Measurements from ENCODE around the gene PTPN14.
"Not testable (repeated sequence)": the region's sequence is repeated elsewhere in the genome, so short reads cannot be mapped to it uniquely, and the experiment has no call there.

The PTPN14 gene

DNA sequence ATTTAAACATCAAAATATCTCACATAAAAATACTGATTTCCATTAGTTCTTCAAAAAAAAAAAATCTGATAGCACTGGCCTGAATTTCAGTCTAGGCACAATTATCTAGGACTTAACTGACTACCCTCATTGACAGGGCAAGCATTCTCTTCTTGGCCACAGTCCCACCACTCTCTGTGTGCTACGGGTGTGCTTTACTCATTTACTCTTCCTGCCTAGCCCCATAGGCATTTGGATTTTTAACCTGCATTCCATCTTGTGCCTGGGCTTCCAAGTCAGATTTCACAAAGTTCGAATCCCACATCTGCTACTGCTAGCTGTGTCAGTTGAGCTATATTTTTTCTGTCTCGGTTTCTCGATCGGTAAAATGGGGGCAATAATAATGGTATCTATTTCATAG lies 38.0 kb downstream of the PTPN14 start:
- no peak for DNase-seq (ENCODE audit: low read depth in 4 of 4, low spot score in 1 of 4)

DNA sequence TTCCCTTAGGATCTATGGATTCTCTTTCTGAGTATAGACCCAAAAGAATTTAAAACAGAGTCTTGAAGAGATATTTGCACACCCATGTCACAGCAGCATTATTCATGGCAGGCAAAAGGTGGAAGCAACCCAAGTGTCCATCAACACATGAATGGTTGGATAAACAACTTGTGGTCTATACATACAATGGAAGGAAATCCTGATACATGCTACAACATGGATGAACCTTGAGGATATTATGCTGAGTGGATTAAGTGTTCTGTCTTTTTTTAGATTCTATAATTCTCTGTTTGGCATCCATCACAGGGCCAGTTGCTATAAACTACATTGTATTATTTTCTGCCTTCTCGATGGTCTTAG lies 39.8 kb downstream of the PTPN14 start:
- no peak for DNase-seq (ENCODE audit: low read depth in 4 of 4, low spot score in 1 of 4)

DNA sequence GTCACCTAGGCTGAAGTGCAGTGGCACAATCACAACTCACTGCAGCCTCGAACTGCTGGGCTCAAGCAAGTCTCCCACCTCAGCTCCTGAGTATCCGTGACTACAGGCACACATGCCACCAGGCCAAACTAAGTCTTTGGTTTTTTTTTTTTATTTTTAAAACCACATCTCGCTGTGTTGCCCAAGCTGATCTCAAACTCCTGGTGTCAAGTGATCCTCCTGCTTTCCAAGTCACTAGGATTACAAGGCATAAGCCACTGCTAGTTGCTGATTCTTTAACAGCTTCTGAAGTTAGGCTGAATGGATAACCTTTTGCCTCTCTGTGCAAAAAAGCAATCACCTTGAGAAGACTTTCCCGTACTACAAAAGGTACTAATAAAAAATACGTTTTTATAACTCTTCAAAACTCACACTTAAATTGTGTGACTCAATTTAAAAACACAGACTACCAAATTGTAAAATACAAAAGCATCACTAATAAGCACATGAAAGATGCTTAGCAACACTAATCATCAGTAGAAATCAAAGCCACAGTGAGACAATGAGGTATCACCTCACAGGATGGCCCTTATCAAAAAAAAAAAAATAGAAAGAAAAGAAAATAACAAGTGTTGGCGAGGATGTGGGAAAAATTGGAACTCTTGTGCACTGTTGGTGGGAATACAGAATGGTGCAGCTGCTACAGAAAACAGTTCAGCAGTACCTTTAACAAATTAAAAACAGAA lies 40.3 kb downstream of the PTPN14 start:
- no peak for DNase-seq (ENCODE audit: low read depth in 4 of 4, low spot score in 1 of 4)

DNA sequence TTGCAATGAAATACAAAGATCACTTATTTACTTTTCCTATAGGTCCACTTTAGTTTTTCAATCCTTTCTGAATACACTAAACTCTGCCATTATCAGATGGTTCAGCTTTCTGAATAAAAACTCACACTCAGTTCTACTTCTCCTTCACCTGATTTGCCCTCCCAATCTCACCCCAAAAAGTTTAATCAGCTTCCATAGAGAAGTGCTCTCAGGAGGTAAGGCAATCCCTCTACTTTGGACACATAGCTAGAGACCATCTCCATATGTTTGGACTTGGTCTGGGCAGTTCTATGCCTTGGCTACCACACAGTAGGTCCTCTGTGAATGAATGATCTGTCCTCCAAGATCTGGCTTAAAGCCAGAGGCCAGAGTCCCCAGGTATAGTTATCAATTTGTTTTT lies 40.9 kb downstream of the PTPN14 start:
- DNase-seq (ENCODE audit: low read depth in 4 of 4, low spot score in 1 of 4) = no peak

DNA sequence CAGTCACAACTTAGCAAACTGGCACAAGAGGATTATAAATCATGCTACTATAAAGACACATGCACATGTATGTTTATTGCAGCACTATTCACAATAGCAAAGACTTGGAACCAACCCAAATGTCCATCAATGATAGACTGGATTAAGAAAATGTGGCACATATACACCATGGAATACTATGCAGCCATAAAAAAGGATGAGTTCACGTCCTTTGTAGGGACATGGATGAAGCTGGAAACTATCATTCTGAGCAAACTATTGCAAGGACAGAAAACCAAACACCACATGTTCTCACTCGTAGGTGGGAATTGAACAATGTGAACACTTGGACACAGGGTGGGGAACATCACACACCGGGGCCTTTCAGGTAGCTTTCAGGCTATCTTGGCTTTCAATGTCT lies 41.8 kb downstream of the PTPN14 start:
- not testable (repeated sequence) for DNase-seq (ENCODE audit: low read depth in 4 of 4, low spot score in 1 of 4)

DNA sequence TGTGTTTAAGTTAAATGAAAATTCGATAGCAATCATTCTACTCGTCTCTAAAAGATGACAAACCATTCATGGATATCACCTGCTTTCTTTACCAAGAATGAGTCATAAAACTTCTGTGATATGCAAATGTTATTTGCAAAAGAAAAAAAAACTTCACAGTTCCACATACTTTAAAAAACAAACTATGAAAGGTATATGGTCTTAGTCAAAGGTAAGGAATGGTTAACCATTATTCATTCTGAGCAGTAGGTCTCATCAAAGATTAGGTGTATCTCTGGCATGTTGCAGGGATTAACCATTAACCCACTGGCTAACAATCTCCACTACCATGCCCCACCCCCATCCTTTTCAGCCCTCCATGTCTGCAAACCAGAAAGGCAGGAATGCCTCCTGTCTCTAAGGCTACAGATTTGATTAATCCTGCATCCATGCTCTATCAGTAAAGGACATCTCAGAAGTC lies 44.4 kb downstream of the PTPN14 start:
- no peak for DNase-seq (ENCODE audit: low read depth in 4 of 4, low spot score in 1 of 4)

DNA sequence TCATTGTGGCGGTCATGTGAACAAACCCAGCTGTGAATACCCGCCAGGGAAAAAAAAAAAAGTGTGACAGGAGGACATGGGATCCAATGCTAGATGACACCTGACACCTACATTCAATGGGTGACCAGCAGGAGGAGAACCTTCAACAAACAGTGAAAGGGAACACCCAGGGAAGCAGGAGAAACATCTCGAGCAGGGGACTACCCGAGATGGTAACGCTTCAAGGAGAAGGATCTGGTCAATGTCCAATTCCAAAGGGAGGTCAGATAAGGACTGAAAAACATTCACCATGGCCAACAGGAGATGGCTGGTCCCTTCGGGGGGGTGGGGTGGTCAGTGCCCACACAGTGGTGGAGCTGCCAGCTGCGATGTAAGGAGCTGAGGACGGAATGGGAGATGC lies 46.3 kb downstream of the PTPN14 start:
- DNase-seq (ENCODE audit: low read depth in 4 of 4, low spot score in 1 of 4) = no peak

DNA sequence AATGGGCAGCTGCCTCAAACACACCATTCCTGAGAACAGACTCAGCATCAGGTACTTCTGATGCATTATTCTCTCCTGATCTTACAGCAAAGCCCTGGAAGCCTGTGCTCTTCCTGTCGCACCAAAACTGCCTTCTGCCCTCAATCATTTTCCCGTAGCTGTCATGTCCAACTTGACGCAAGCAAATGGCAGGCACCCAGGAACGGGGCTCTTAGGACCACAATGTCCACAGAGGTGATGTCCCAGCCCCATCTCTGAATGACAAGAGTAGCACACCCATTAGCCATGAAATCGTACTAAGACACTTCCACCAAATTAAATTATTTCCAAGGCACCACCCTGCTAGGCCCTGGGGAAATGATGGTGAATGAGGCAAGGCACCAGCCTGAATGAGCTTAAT lies 47.1 kb downstream of the PTPN14 start:
- DNase-seq (ENCODE audit: low read depth in 4 of 4, low spot score in 1 of 4) = no peak

DNA sequence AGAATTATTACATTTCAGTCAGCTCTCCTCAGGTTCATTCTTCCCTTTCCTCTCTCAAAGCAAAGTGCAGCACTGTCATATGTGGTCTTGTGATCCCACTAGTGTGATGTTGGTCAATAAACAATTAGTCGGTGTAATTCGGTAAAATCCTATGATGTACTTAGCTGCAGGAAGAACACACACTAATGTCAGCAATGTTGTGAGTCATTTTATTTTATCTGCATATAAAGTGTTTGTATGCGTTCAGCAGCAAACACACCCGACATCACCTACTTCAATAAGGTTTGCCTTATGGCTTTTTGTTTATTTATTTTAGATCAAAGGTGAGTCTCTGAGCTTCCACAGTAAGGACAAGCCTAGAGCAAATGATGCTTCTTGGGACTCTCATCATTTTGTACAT lies 47.8 kb downstream of the PTPN14 start:
- DNase-seq (ENCODE audit: low read depth in 4 of 4, low spot score in 1 of 4) = no peak

DNA sequence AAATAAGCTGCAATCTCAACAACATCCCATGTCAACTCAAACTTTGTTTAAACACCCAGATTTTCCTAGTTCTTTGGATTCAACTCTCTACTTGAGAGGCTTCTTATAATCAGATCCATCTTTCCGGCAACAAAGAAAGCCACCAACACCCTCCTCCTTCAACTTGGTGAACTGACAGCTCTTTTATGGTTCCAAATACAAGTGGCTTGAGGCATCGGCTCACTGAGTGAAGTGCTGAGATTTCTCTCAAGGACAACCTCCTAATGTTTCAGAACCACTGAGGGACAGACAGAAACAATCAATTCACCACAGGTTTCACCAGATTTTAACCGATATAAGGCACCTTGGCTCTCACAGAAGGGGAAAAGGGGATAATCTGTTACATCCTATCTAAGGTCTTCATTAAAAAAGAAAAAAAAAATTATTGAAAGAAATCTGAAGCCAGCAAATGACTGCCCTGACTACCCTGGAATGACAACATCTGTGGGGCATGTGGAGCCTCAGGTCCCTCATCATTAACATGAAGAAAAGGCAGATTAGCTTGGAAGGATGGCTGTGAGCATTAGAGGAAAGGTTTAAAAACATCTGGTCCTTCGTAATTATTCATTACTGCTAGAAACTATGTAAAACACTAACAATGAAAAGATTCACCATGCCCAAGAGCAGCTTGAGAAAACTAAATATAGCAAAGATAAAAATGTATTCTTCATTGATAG lies 50.9 kb downstream of the PTPN14 start:
- no peak for DNase-seq (ENCODE audit: low read depth in 4 of 4, low spot score in 1 of 4)

DNA sequence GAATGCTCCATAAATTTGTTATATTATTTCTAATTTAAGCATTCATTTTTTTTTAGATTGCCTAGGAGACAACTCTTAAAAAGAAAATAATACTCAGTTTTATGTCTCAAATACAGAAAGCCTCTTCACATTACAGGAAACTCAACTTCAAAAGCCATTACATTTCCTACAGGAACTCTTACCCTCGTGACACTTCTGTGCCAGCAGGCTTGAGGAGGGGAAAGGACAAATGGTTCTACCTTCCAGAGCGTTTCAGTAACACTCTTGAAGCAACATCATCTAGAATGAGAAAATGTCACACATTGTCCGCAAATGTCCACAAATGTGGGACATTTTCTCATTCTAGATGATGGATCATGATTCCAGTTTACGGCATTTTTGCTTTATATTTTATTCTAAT lies 51.7 kb downstream of the PTPN14 start:
- no peak for DNase-seq (ENCODE audit: low read depth in 4 of 4, low spot score in 1 of 4)

DNA sequence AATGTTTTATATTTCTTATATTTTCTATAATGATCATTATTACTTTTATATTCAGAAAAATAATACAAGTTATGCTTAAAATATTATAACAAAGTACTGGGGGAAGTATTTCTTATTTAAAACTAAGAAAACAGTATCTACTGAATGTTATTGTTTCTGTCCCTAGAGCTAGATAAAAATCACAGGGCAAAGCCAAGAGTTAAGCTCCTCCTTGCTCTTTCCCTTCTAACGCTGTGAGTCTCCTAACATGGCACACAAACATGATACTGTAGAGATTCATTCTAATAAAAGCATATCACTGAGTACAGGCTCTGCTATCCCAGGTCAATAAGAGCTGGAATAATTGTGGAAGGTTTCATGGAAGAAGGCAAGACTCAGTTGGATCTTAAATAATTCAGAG lies 53.4 kb downstream of the PTPN14 start:
- DNase-seq (ENCODE audit: low read depth in 4 of 4, low spot score in 1 of 4) = no peak

DNA sequence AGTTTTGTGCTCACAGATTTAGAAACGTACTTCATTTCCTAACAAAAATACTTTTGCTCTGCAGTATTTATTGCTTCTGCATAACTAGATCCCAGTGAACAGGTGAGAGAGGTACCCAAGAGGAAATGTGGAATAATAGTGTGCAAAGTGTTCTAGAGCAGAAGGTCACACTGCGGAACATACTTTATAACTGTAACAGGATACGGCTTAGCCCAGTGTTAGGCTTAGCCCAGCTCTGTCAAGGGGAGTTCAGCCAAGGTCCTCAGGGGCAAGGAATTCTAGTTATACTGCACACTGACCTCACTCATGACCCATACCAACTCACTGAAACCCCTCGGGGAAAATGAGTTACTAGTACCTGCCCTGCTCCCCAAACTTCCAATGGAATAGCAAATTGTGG lies 55.3 kb downstream of the PTPN14 start:
- no peak for DNase-seq (ENCODE audit: low read depth in 4 of 4, low spot score in 1 of 4)

DNA sequence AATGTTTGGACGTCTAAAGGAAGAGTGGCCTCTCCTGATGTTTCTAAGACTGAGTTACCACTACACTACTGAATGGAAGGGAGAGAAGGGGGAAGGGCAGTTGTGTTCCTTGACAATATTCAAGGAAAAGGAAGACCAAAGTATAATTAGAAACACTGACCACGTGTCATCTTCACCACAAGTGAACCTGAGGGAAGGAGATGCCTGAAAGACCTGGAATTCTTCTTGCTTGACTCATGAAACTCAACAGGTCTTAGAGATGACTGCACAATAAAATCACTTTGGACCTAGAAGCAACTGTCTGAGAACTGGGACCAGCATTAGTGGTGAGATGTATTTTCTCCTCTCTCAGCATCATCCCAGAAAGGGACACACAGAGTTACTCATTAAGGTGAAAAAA lies 56.7 kb downstream of the PTPN14 start:
- no peak for DNase-seq (ENCODE audit: low read depth in 4 of 4, low spot score in 1 of 4)

DNA sequence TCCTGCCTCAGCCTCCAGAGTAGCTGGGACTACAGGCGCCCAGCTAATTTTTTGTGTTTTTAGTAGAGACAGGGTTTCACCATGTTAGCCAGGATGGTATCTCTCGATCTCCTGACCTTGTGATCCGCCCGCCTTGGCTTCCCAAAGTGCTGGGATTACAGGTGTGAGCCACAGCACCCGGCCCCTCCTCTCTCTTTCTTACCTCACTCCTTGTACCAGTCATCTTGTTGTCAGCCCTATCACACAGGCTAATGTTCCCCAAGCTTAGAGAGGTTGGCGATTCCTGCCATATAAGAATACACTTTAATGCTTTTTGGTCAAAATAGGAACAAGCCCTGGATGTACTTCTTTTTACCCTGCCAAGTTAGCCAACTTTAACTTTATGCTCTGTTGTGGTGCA lies 57.2 kb downstream of the PTPN14 start:
- DNase-seq (ENCODE audit: low read depth in 4 of 4, low spot score in 1 of 4) = not testable (repeated sequence)

DNA sequence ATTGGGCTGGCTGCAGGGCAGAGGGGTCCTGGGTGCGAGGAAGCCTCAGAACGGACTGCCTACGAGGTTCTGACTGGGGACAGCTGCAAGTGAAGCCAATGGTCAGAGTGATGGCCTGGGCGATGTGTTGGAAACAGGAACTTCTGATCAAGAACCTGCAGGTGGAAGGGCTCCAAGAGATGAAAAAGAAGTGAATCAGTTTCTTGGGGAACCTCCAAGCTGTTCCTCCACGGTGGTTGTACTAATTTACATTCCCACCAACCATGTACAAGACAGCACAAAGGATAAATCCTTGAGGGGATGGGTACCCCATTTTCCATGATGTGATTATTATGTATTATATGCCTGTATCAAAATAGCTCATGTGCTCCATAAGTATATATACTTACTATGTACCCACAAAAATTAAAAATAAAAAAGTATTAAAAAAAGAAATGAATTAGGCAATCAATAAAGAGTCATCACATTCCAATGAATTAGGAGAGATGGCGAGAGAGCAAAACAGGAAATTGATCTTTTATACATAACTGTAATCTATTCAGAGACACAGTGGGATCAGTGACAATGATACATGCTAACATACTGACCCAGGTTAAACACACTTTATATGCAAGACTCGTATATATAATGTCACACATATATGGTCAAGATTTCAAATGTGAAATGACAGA lies 58.1 kb downstream of the PTPN14 start:
- DNase-seq (ENCODE audit: low read depth in 4 of 4, low spot score in 1 of 4) = no peak

DNA sequence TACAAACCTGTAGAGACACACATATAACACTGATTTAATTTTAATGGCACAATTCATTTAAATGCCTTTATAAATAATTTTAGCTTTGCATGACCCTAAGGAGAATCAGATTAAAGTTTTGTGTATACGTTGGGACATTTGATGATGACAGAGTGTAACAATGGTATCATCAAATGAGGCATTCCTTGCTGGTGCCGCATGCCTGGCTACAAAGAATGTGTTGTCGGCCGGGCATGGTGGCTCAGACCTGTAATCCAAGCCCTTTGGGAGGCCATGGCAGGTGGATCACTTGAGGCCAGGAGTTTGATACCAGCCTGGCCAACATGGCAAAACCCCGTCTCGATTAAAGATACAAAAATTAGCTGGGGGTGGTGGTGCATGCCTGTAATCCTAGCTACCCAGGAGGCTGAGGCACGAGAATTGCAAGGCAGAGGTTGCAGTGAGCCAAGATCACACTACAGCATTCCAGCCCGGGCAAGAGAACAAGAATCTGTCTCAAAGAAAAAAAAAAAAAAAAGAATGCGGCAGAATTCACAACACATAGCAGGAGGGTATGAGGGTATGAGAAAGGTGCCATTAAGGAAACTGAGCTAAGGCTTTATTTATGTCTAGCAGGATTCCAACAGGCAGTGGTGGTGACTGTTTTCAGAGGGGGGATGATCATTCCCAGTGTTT lies 58.9 kb downstream of the PTPN14 start:
- no peak for DNase-seq (ENCODE audit: low read depth in 4 of 4, low spot score in 1 of 4)

DNA sequence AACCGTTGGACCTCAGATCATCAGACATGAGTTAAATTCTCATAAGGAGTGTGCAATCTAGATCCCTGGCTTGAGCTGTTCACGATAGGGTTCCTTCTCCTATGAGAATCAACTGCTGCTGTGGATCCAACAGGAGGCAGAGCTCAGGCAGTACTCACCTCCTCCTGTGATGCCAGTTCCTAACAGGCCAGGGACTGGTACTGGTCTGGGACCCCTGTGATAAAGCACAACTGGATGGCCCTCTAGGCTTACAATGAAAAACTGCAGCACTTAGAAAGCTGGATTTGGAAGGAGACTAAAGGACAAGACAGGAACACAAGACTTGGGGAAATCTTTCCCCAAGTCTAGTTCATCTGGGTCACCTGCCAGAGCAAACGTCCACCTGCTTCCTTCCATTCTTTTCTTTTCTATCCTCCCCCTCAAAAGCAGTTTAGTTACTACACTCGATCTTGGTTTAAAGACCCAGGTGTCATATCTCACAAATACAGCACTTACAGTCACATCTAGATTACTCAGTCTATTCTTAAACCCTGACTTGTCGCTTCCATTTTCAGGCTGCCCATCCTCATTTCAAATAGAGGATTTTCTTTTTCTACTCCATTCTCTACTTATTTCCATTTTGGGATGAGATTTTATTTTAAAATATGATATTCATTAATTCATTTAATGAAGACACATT lies 59.8 kb downstream of the PTPN14 start:
- DNase-seq (ENCODE audit: low read depth in 4 of 4, low spot score in 1 of 4) = no peak

DNA sequence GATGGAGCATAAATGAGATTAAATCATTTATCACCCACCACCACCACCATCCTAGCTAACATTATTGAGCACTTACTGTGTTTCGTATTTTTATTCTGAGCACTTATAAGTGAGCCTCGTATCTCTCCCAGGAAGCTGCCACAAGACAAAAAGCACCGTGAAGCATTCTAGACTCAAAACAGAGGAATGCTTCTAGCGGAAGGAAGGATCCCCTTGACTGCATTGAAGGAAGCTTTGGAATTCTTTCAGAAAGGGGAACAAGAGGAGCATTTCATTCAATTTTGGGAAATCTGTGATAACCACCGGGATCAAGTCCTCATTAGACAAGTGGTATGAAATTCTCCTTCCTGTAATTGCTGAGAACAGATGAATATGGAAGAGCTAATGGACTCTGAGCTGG lies 66.3 kb downstream of the PTPN14 start:
- DNase-seq (ENCODE audit: low read depth in 4 of 4, low spot score in 1 of 4) = no peak

DNA sequence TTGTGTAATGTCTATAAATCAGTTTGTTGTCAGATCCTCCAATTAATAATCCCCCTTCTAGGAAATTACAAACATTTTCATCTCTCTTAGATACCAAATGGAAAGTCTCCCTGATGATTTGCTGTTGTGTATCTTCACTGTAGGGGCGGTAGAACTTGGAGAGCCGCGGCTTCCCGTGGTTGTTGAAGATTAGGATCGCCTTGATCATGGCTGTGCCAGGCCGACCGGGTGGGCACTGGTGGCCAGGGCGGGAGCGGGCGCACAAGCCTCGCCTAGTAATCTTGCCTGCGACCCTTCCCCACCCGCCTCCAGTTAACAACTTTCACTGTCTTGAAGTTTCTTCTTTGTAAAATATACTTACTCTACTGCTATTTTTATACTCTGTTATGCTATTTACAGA lies 68.2 kb downstream of the PTPN14 start:
- not testable (repeated sequence) for DNase-seq (ENCODE audit: low read depth in 4 of 4, low spot score in 1 of 4)

DNA sequence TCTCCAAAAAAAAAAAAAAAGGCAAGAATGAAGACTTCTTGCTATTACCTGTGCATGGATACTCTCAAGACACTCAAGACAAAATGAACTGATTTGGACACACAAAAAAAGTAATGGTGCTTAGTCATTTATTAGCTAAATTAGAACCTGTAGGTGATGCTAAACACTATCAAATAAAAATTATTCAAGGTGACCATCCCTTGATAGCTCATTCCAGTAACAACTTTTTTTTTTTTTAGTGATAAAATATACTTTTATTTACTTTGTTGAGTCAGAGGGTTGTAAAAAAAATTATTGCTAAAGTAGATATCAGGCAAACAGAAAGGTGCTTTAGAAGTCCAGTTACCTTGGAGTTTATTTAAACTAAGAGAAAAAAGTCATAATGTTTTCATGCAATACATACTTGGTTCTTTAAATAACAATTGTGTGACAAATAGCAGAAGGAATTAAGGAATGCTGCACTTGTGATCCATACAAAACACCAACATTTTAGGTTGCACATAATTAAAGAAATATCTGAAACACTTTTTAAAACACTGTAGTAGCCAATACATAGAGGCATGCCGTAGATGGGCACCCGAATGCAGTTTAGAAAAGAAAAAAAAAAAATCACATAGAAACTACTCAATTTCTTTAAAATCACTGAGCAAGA lies 69.3 kb downstream of the PTPN14 start:
- not testable (repeated sequence) for DNase-seq (ENCODE audit: low read depth in 4 of 4, low spot score in 1 of 4)

Measured in stimulated activated CD4-positive, alpha-beta T cell treated with anti-CD3 and anti-CD28 coated beads, Interleukin-1b, Interleukin-23, amount 100 ng/mL, for 24 hours (primary cell).